LNCAP (cell line): ENCODE data around the gene LCE1B.

ENCODE experiments used
- TF ChIP-seq, protein P1 (sequence below): fragments of 450-650 bp; IDR thresholded peaks from 2 replicates; pipeline ENCODE4 v1.5.1; 2017; ENCODE audit warnings: mild to moderate bottlenecking

The LCE1B gene

DNA sequence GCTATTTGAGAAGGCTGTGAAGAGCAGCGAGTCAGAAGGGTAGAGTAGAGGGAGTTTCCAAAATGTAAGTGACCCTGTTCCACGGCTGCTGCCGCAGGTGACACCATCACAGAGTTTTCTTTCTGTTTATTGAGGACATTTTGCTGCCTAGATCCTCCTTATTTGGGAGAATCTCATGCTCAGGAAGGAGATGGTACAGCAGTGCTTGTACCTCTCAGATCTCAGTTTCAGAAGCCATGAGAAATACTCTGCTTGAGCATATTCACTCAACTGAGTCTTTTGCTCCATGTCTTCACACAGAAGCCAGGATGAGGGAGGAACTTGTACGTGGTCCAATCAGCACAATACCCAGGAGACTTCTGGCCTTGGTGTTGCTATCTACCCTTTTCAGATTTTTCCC is 49.6 kb downstream of the LCE1B start:
- TF ChIP-seq, protein P1, sequence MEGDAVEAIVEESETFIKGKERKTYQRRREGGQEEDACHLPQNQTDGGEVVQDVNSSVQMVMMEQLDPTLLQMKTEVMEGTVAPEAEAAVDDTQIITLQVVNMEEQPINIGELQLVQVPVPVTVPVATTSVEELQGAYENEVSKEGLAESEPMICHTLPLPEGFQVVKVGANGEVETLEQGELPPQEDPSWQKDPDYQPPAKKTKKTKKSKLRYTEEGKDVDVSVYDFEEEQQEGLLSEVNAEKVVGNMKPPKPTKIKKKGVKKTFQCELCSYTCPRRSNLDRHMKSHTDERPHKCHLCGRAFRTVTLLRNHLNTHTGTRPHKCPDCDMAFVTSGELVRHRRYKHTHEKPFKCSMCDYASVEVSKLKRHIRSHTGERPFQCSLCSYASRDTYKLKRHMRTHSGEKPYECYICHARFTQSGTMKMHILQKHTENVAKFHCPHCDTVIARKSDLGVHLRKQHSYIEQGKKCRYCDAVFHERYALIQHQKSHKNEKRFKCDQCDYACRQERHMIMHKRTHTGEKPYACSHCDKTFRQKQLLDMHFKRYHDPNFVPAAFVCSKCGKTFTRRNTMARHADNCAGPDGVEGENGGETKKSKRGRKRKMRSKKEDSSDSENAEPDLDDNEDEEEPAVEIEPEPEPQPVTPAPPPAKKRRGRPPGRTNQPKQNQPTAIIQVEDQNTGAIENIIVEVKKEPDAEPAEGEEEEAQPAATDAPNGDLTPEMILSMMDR = no peak
